Fibroblast of pulmonary artery (primary cell): ENCODE measurements around the gene SPRING1.

Source experiments
- DNase-seq: peaks from one replicate; pipeline ENCODE4 v3.0.0-alpha.2; 2010; ENCODE audit warnings: low read depth
- H3K4me3 ChIP-seq: replicated peaks from 2 replicates; pipeline ENCODE4 v1.5.1; 2011; ENCODE audit warnings: low read depth, mild to moderate bottlenecking, control low read depth, low read length, moderate library complexity
- CTCF ChIP-seq: IDR thresholded peaks from 2 replicates; pipeline ENCODE4 v1.5.1; 2011; ENCODE audit warnings: mild to moderate bottlenecking, control low read depth, low read length, inconsistent platforms; ENCODE audit errors: missing control alignments

The SPRING1 gene

GRCh38 chr12:116774020-116774419 is 36.2 kb upstream of the SPRING1 start:
- H3K4me3 ChIP-seq: no peak overlapping the region
- no peak for DNase-seq
- TF ChIP-seq CTCF: no peak

- DNase-seq: no peak
- TF ChIP-seq CTCF: peak; percentile 1
- no peak overlapping the region for H3K4me3 ChIP-seq
Measured at GRCh38 chr12:116773276-116773731, 35.4 kb upstream of the SPRING1 start.

GRCh38 chr12:116771651-116772050 is 33.8 kb upstream of the SPRING1 start:
- no peak for DNase-seq
- TF ChIP-seq CTCF: no peak
- no peak overlapping the region for H3K4me3 ChIP-seq

- TF ChIP-seq CTCF: no peak
- no peak for DNase-seq
- no peak overlapping the region for H3K4me3 ChIP-seq
Measured at GRCh38 chr12:116766746-116767145, 28.9 kb upstream of the SPRING1 start.

- no peak for TF ChIP-seq CTCF
- DNase-seq: no peak
- H3K4me3 ChIP-seq: no peak overlapping the region
Measured at GRCh38 chr12:116766285-116766684, 28.4 kb upstream of the SPRING1 start.

- no peak for TF ChIP-seq CTCF
- DNase-seq: no peak
- no peak overlapping the region for H3K4me3 ChIP-seq
Measured at GRCh38 chr12:116765271-116765670, 27.4 kb upstream of the SPRING1 start.

GRCh38 chr12:116761499-116761898 is 23.6 kb upstream of the SPRING1 start:
- DNase-seq: no peak
- no peak overlapping the region for H3K4me3 ChIP-seq

More at GRCh38 chr12:116761499-116761898, 23.6 kb upstream of the SPRING1 start:
- TF ChIP-seq CTCF: no peak
